Suprapubic skin (tissue), 4 donors: ENCODE results near the gene MARS1. TPM values are rescaled to one million over a fixed set of nuclear protein-coding genes. Genes with fewer than 3 reads are reported as not detected.
A peak's percentile ranks its signal among the peaks of the same experiment; 100 is the strongest.

Experiments used
- DNase-seq, 2 donors: peaks; one replicate each; pipeline ENCODE4 v3.0.0-alpha.2; 2019; ENCODE audit warnings: low spot score in 2 of 2
- H3K27ac ChIP-seq: fragments of 200-600 bp; sonication (generic); one replicate; pipeline ENCODE4 v1.5.1; 2019
- H3K27me3 ChIP-seq: fragments of 200-600 bp; sonication (generic); one replicate; pipeline ENCODE4 v1.5.1; 2019
- H3K36me3 ChIP-seq: fragments of 200-600 bp; sonication (generic); one replicate; pipeline ENCODE4 v1.5.1; 2019
- H3K4me1 ChIP-seq: fragments of 200-600 bp; sonication (generic); one replicate; pipeline ENCODE4 v1.5.1; 2019
- H3K4me3 ChIP-seq: fragments of 200-600 bp; sonication (generic); one replicate; pipeline ENCODE4 v1.5.1; 2019; ENCODE audit warnings: mild to moderate bottlenecking
- H3K9me3 ChIP-seq: fragments of 200-600 bp; sonication (generic); one replicate; pipeline ENCODE4 v1.5.1; 2019
- EP300 ChIP-seq: sonication (generic); formaldehyde crosslinking; IDR thresholded peaks from one replicate; pipeline ENCODE4 v1.6.1; 2017; ENCODE audit warnings: antibody characterized with exemption
- POLR2A ChIP-seq, 2 donors: fragments of 450-650 bp; IDR thresholded peaks; one replicate each; pipeline ENCODE4 v1.6.1; 2017; ENCODE audit warnings: antibody characterized with exemption in 2 of 2, mild to moderate bottlenecking in 2 of 2, moderate library complexity in 2 of 2
- POLR2AphosphoS5 ChIP-seq, 3 donors: sonication (generic); formaldehyde crosslinking; IDR thresholded peaks; one replicate each; pipeline ENCODE4 v1.6.1; 2017; ENCODE audit warnings: antibody characterized with exemption in 3 of 3
- WGBS: methylation state at CpG from one replicate; pipeline ENCODE4 v1.1.5; 2018; 5-methylcytosine and 5-hydroxymethylcytosine counted together
- total RNA-seq, 4 donors: library from RNA; depleted of rRNA; stranded (reverse); fragments of >200 nt; gene quantifications; one replicate each; pipeline ENCODE4 v1.1.0, GENCODE V29; 2016
- TF ChIP-seq, protein P1 (sequence below), 2 donors: fragments of 200-600 bp in 1 of 2; fragments of 450-650 bp in 1 of 2; sonication (generic) in 1 of 2; IDR thresholded peaks; one replicate each; pipeline ENCODE4 v1.5.1; 2016 to 2019; ENCODE audit warnings: antibody characterized with exemption in 2 of 2, mild to moderate bottlenecking in 1 of 2, moderate library complexity in 1 of 2

Gene MARS1
- total RNA-seq, 4 donors from 2014 or later, result 55.7 to 203 (median 79.7) TPM

DNA sequence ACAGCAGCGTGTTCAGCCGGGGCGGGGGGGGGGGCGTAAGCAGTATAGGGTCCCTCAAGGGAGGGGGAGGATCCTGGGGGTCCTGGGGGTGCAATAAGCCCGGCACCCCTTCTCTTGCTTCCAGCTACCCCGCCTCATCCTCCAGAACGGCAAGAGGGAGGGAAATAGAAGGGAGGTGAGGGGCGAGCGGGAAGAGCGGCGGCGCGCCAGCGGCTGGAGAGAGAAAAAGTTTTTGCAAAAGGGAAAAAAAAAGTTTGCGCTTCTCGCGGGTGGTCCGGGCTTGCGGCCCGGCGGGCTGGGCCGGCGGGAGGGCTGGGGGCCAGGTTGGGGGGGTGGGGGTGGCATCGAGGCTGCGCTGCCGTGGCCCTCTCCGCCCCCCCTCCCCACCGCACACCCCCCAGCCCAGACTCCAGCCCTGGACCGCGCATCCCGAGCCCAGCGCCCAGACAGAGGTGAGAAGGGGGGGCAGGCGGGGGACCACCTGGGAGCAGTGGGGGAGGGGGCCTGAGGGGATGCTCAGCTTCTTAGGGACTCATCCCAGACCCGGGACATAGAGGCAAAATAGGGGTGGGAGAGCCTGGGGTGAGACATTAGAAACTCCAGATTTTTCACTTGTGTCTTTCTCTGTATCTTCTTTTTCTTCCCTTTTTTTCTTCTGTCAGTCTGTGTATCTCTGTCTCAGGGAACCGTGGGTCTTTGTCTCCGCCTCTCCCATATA is 28.0 kb upstream of the MARS1 start, which contains the start of gene GLI1:
Gene GLI1 (plus strand): TSS at position 36 of the 718 bp plus-strand sequence. CDS start 3,907 bp downstream, outside the sequence.
- Histone ChIP-seq H3K9me3 (no peaks in the 10 kb centered on the region), H3K4me3 (peak within 1 kb of the TSS; percentile 75), H3K27me3 (no peaks in the 10 kb centered on the region), H3K27ac (peak within 1 kb of the TSS; percentile 28), H3K4me1 (peaks cover 51% of the 10 kb centered on the region), H3K36me3 (no peaks in the 10 kb centered on the region)
- DNase-seq, result no peak
- under 1% methylated on average over 33 of the region's 36 CpGs for WGBS
- TF ChIP-seq EP300 (no peak), POLR2AphosphoS5 (IDR thresholded peaks at IDR 0.05) (no peak), POLR2A (IDR thresholded peaks at IDR 0.05) (no peak)
- TF ChIP-seq, protein P1, sequence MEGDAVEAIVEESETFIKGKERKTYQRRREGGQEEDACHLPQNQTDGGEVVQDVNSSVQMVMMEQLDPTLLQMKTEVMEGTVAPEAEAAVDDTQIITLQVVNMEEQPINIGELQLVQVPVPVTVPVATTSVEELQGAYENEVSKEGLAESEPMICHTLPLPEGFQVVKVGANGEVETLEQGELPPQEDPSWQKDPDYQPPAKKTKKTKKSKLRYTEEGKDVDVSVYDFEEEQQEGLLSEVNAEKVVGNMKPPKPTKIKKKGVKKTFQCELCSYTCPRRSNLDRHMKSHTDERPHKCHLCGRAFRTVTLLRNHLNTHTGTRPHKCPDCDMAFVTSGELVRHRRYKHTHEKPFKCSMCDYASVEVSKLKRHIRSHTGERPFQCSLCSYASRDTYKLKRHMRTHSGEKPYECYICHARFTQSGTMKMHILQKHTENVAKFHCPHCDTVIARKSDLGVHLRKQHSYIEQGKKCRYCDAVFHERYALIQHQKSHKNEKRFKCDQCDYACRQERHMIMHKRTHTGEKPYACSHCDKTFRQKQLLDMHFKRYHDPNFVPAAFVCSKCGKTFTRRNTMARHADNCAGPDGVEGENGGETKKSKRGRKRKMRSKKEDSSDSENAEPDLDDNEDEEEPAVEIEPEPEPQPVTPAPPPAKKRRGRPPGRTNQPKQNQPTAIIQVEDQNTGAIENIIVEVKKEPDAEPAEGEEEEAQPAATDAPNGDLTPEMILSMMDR (IDR thresholded peaks at IDR 0.05), result no peak

DNA sequence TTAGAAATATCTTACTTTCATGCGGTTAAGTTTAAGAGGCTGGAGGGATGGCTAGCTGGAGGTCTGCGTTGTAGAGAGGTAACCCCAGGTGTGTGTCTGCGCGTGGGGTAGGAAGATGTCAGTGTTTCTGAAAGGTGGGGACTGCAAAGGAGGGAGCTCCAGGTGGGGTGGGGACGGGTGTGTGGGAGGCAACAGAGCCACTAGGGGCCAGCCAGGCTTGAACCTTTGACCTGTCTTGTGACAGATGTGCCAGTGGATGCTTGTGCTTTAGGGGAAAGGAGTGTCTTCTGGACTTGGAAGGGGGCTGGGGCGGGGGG is 27.4 kb upstream of the MARS1 start:
- no peak overlapping the region for H3K27ac ChIP-seq
- H3K9me3 ChIP-seq, result no peaks in the 10 kb centered on the region
- H3K4me3 ChIP-seq, result peak overlapping the region; percentile 75
- no peak for TF ChIP-seq POLR2A (IDR thresholded peaks at IDR 0.05)
- no peak for TF ChIP-seq POLR2AphosphoS5 (IDR thresholded peaks at IDR 0.05)
- TF ChIP-seq, protein P1 (IDR thresholded peaks at IDR 0.05), result no peak
- TF ChIP-seq EP300, result no peak
- H3K36me3 ChIP-seq, result no peaks in the 10 kb centered on the region
- no peak for DNase-seq
- no peaks in the 10 kb centered on the region for H3K27me3 ChIP-seq
- WGBS, result 2% methylated on average over 5 of the region's 6 CpGs
- H3K4me1 ChIP-seq, result peaks cover 51% of the 10 kb centered on the region

DNA sequence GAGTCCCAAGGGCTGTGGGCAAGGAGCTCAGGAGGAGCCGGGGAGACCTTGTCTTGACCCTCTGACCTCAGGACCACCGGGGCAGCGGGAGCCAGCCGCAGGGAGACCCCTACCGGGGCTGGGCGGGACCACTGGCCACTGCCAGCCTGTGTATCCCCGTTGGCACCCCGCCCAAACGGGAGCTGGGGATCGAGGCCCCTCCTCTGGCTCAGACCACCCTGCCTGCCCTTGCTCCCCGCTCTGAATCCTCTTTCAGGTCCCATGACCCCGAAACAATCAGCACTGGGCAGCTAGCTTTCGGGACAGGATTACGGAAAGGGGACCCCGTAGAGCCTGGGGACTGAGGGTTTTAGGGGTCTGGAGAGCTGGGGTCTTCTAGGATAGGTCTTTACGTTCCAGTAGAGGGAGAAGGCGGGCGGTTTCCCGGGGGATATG is 27.0 kb upstream of the MARS1 start:
- TF ChIP-seq EP300, result no peak
- no peak for TF ChIP-seq POLR2A (IDR thresholded peaks at IDR 0.05)
- TF ChIP-seq POLR2AphosphoS5 (IDR thresholded peaks at IDR 0.05), result no peak
- TF ChIP-seq, protein P1 (IDR thresholded peaks at IDR 0.05), result no peak
- no peak for DNase-seq
- Histone ChIP-seq H3K27me3 (no peaks in the 10 kb centered on the region), H3K9me3 (no peaks in the 10 kb centered on the region), H3K27ac (peak overlapping the region; percentile 2), H3K4me3 (peak overlapping the region; percentile 75), H3K36me3 (no peaks in the 10 kb centered on the region), H3K4me1 (peaks cover 47% of the 10 kb centered on the region)
- WGBS, result 5% methylated on average over 10 of the region's 19 CpGs

DNA sequence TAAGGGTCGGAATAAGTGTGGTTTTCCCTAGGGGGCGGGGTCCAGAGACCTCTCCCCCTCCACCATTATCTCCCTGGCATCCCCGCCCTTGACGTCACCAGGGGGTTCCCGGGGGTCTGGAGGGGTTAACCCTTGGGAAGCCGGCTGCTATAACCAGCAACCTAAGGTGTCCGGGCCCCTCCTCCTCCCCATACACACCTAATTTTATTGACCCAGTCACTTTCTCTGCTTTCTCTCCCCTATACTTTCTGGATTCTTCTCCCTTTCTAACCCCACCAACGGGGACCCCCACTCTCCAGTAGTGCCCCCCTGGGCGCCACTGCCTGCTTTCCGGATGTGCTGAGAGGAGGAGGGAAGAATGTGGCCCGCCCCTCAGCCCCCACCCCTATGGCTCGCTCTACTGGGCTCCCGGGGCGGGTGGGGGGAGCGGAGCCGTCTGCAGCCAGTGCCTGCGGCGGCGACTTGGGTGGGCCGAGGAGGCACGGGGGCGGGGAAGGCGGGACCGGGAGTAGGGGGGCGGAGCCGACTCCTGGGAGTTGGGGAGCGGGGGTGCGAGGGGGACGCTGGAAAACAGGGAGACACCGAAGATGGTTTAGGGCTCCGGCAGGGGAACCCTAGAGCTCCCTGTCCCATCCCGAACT is 26.5 kb upstream of the MARS1 start:
- WGBS, result 3% methylated on average over 27 of the region's 32 CpGs
- peaks cover 45% of the 10 kb centered on the region for H3K4me1 ChIP-seq
- TF ChIP-seq POLR2A (IDR thresholded peaks at IDR 0.05) (no peak), POLR2AphosphoS5 (IDR thresholded peaks at IDR 0.05) (no peak), EP300 (no peak)
- TF ChIP-seq, protein P1 (IDR thresholded peaks at IDR 0.05), result no peak
- H3K4me3 ChIP-seq, result peak overlapping the region; percentile 75
- H3K27ac ChIP-seq, result peak overlapping the region; percentile 70
- DNase-seq, result peak in 1 of 2 donors; percentile 85
- H3K9me3 ChIP-seq, result no peaks in the 10 kb centered on the region
- no peaks in the 10 kb centered on the region for H3K27me3 ChIP-seq
- no peaks in the 10 kb centered on the region for H3K36me3 ChIP-seq

DNA sequence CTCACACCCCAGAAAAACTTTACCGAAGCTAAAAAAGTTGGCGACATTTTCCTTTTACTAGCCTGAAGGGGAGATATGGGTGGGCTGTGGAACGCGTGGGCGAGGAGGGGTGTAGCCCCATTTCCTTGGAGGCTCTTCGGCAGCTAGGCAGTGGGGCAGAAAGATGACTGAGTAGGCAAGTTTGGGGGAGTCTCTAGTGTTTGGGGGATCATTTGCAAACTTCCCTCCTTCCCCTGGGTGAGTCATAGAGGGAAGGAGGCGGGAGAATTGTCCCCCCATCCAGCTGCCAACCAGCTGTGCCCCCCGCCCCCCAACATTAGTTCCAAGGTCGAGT is 26.0 kb upstream of the MARS1 start:
- H3K4me1 ChIP-seq, result peaks cover 45% of the 10 kb centered on the region
- H3K36me3 ChIP-seq, result no peaks in the 10 kb centered on the region
- 0% methylated on average over 8 of the region's 9 CpGs for WGBS
- no peaks in the 10 kb centered on the region for H3K9me3 ChIP-seq
- H3K27ac ChIP-seq, result peak overlapping the region; percentile 70
- no peak for DNase-seq
- TF ChIP-seq POLR2A (IDR thresholded peaks at IDR 0.05), result no peak
- no peak for TF ChIP-seq POLR2AphosphoS5 (IDR thresholded peaks at IDR 0.05)
- no peak for TF ChIP-seq EP300
- TF ChIP-seq, protein P1 (IDR thresholded peaks at IDR 0.05), result no peak
- peak overlapping the region; percentile 75 for H3K4me3 ChIP-seq
- H3K27me3 ChIP-seq, result no peaks in the 10 kb centered on the region
